Measurements from ENCODE around the gene IL24. TPM values are rescaled to one million over a fixed set of nuclear protein-coding genes. Genes with fewer than 3 reads are reported as not detected.
A peak's percentile ranks its signal among the peaks of the same experiment; 100 is the strongest.

IL24 gene
- total and polyA plus RNA-seq, 10 of the 15 experiments (the other 5 are each of a cell fraction or from before 2014, with no cell fraction given): 0.05 to 19.8 (median 0.35) TPM; not detected in 1

GRCh38 chr1:206908038-206908437, 10.8 kb downstream of the IL24 start:
- Histone ChIP-seq H3K27ac (ENCODE audit: control insufficient read depth, insufficient read depth) (no peak overlapping the region), H3K4me1 (ENCODE audit: control insufficient read depth, insufficient read depth, low read length) (peaks cover 16% of the 10 kb centered on the region), H4K20me1 (ENCODE audit: control insufficient read depth, insufficient read depth) (no peaks in the 10 kb centered on the region; the same call in 1 of the 2 replicates), H3K4me3 (no peak overlapping the region), H3K9me3 (replicated peaks; ENCODE audit: control insufficient read depth, insufficient read depth, low read length) (no peaks in the 10 kb centered on the region), H3K79me2 (ENCODE audit: control insufficient read depth, insufficient read depth, low read length) (peaks cover 9% of the 10 kb centered on the region), H3K4me2 (ENCODE audit: control insufficient read depth, insufficient read depth) (no peak overlapping the region), H3K27me3 (replicated peaks in 1 of 2; ENCODE audit: control insufficient read depth in 2 of 2, insufficient read depth in 2 of 2, low read length in 1 of 2) (no peaks in the 10 kb centered on the region), H3K9ac (ENCODE audit: control insufficient read depth, insufficient read depth, low read length) (no peak overlapping the region), H3K36me3 (ENCODE audit: control insufficient read depth in 2 of 2, insufficient read depth in 2 of 2, low read length in 1 of 2) (peaks cover 31 to 43% of the 10 kb centered on the region in 2 experiments), H2AFZ (ENCODE audit: control insufficient read depth, low read depth, low read length) (no peak overlapping the region)
- DNase-seq (ENCODE audit: low read depth, low spot score) (no peak), ATAC-seq (no peak), FAIRE-seq (no peak)
- BruUV-seq (replicated peaks): TSS peak; percentile 2
- ChIA-PET CTCF (interaction anchor here (0.7 to 5.9 kb wide), 13 partner anchors 20 to 272 kb away, joined by 3 to 59 read pairs (median 5); partner anchors contain the start of gene DYRK3), SMC1A (ENCODE audit: uncharacterized antibody, unreplicated experiment) (interaction anchor here (0.9 to 2.8 kb wide), 13 partner anchors 22 to 250 kb away, joined by 3 to 11 read pairs (median 5); no protein-coding TSS in a partner anchor), RAD21 (ENCODE audit: unreplicated experiment) (interaction anchor here (1.5 to 1.6 kb wide), 2 partner anchors 25 to 173 kb away, joined by 4 to 5 read pairs; no protein-coding TSS in a partner anchor), POLR2A (interaction anchor here (0.8 to 1.1 kb wide), 2 partner anchors 11 to 14 kb away, joined by 3 read pairs; partner anchors contain the start of gene FCMR)
- intact Hi-C loops (cut with micrococcal nuclease; ENCODE audit: unreplicated experiment): no loop called here
- TF ChIP-seq ZNF24 (IDR thresholded peaks at IDR 0.05) (no peak), ELK1 (IDR thresholded peaks at IDR 0.05; ENCODE audit: low read depth, low read length) (no peak), POLR2AphosphoS2 (IDR thresholded peaks at IDR 0.05; ENCODE audit: low read depth, low read length) (0 out of 2 replicates have a peak, but pooled peaks have one; percentile 18), SUZ12 (IDR thresholded peaks at IDR 0.05; ENCODE audit: unreplicated experiment) (no peak), PAX8 (IDR thresholded peaks at IDR 0.05) (no peak), HDAC6 (IDR thresholded peaks at IDR 0.05; ENCODE audit: unreplicated experiment) (no peak), NKRF (conservative IDR thresholded peaks at IDR 0.05) (no peak), POLR2A (IDR thresholded peaks at IDR 0.05; ENCODE audit: low read depth, low read length) (peak; percentile 30; the same call in 1 of the 2 replicates)
- 94% methylated on average over 10 of the region's 10 CpGs for WGBS (ENCODE audit: insufficient coverage, insufficient replicate concordance, low lambda C conversion rate, missing lambda C conversion rate)
- in situ Hi-C loops (cut with MboI): no loop called here
